Suprapubic skin (tissue), 4 donors: ENCODE measurements around the gene ANXA10. TPM values are rescaled to one million over a fixed set of nuclear protein-coding genes. Genes with fewer than 3 reads are reported as not detected.

Experiments
- DNase-seq, 2 donors: peaks; one replicate each; pipeline ENCODE4 v3.0.0-alpha.2; 2019; ENCODE audit warnings: low spot score in 2 of 2
- H3K27ac ChIP-seq: fragments of 200-600 bp; sonication (generic); one replicate; pipeline ENCODE4 v1.5.1; 2019
- H3K27me3 ChIP-seq: fragments of 200-600 bp; sonication (generic); one replicate; pipeline ENCODE4 v1.5.1; 2019
- H3K36me3 ChIP-seq: fragments of 200-600 bp; sonication (generic); one replicate; pipeline ENCODE4 v1.5.1; 2019
- H3K4me1 ChIP-seq: fragments of 200-600 bp; sonication (generic); one replicate; pipeline ENCODE4 v1.5.1; 2019
- H3K4me3 ChIP-seq: fragments of 200-600 bp; sonication (generic); one replicate; pipeline ENCODE4 v1.5.1; 2019; ENCODE audit warnings: mild to moderate bottlenecking
- H3K9me3 ChIP-seq: fragments of 200-600 bp; sonication (generic); one replicate; pipeline ENCODE4 v1.5.1; 2019
- EP300 ChIP-seq: sonication (generic); formaldehyde crosslinking; IDR thresholded peaks from one replicate; pipeline ENCODE4 v1.6.1; 2017; ENCODE audit warnings: antibody characterized with exemption
- POLR2A ChIP-seq, 2 donors: fragments of 450-650 bp; IDR thresholded peaks; one replicate each; pipeline ENCODE4 v1.6.1; 2017; ENCODE audit warnings: antibody characterized with exemption in 2 of 2, mild to moderate bottlenecking in 2 of 2, moderate library complexity in 2 of 2
- POLR2AphosphoS5 ChIP-seq, 3 donors: sonication (generic); formaldehyde crosslinking; IDR thresholded peaks; one replicate each; pipeline ENCODE4 v1.6.1; 2017; ENCODE audit warnings: antibody characterized with exemption in 3 of 3
- WGBS: methylation state at CpG from one replicate; pipeline ENCODE4 v1.1.5; 2018; 5-methylcytosine and 5-hydroxymethylcytosine counted together
- total RNA-seq, 4 donors: library from RNA; depleted of rRNA; stranded (reverse); fragments of >200 nt; gene quantifications; one replicate each; pipeline ENCODE4 v1.1.0, GENCODE V29; 2016
- TF ChIP-seq, protein P1 (sequence below), 2 donors: fragments of 200-600 bp in 1 of 2; fragments of 450-650 bp in 1 of 2; sonication (generic) in 1 of 2; IDR thresholded peaks; one replicate each; pipeline ENCODE4 v1.5.1; 2016 to 2019; ENCODE audit warnings: antibody characterized with exemption in 2 of 2, mild to moderate bottlenecking in 1 of 2, moderate library complexity in 1 of 2

The ANXA10 gene
- total RNA-seq, 4 donors from 2014 or later, result not detected

DNA sequence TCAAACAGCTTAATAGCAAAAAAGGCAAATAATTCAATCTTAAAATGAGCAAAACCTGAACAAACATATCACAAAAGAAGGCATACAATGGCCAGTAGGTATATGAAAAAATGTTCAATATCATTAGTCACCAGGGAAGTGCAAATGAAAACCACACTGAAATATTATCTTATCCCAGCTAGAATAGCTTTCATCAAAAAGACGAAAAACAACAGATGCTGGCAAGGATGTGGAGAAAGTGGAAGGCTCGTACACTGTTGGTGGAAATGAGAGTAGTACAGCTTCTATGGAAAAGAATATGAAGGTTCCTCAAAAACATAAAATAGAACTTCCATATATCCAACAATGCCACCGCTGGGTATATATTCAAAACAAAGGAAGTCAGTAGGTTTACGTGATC lies 29.3 kb upstream of the ANXA10 start:
- Histone ChIP-seq H3K4me1 (no peaks in the 10 kb centered on the region), H3K9me3 (no peaks in the 10 kb centered on the region), H3K27ac (no peak overlapping the region), H3K27me3 (no peaks in the 10 kb centered on the region), H3K4me3 (no peak overlapping the region), H3K36me3 (no peaks in the 10 kb centered on the region)
- 83% methylated on average over 4 of the region's 4 CpGs for WGBS
- DNase-seq, result no peak
- TF ChIP-seq POLR2AphosphoS5 (IDR thresholded peaks at IDR 0.05) (no peak), POLR2A (IDR thresholded peaks at IDR 0.05) (no peak), EP300 (no peak)
- TF ChIP-seq, protein P1, sequence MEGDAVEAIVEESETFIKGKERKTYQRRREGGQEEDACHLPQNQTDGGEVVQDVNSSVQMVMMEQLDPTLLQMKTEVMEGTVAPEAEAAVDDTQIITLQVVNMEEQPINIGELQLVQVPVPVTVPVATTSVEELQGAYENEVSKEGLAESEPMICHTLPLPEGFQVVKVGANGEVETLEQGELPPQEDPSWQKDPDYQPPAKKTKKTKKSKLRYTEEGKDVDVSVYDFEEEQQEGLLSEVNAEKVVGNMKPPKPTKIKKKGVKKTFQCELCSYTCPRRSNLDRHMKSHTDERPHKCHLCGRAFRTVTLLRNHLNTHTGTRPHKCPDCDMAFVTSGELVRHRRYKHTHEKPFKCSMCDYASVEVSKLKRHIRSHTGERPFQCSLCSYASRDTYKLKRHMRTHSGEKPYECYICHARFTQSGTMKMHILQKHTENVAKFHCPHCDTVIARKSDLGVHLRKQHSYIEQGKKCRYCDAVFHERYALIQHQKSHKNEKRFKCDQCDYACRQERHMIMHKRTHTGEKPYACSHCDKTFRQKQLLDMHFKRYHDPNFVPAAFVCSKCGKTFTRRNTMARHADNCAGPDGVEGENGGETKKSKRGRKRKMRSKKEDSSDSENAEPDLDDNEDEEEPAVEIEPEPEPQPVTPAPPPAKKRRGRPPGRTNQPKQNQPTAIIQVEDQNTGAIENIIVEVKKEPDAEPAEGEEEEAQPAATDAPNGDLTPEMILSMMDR (IDR thresholded peaks at IDR 0.05), result no peak

DNA sequence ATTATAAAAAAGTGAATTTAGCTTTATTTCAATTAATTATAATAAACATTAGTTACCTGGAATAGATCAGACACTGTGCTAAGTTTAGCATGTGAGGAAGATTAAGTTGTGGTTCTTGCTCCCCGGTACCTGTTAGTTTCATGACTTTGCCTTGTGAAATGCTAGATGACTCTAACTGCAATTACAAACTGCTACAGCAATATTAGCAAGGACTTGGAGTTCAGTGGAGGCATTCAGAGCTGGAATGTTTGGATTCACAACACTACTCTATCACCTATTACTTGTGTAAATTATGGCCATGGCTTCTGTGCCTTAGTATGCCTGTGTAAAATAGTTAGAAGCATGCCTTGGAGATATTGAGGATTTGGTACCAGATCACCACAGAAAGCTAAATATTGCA lies 21.4 kb upstream of the ANXA10 start:
- TF ChIP-seq EP300, result no peak
- TF ChIP-seq POLR2A (IDR thresholded peaks at IDR 0.05), result no peak
- TF ChIP-seq, protein P1 (IDR thresholded peaks at IDR 0.05), result no peak
- no peak for TF ChIP-seq POLR2AphosphoS5 (IDR thresholded peaks at IDR 0.05)
- H3K4me1 ChIP-seq, result no peaks in the 10 kb centered on the region
- H3K36me3 ChIP-seq, result no peaks in the 10 kb centered on the region
- no peaks in the 10 kb centered on the region for H3K27me3 ChIP-seq
- WGBS, result 82% methylated on average over 1 of the region's 1 CpG
- no peak for DNase-seq
- H3K27ac ChIP-seq, result no peak overlapping the region
- H3K4me3 ChIP-seq, result no peak overlapping the region
- no peaks in the 10 kb centered on the region for H3K9me3 ChIP-seq

DNA sequence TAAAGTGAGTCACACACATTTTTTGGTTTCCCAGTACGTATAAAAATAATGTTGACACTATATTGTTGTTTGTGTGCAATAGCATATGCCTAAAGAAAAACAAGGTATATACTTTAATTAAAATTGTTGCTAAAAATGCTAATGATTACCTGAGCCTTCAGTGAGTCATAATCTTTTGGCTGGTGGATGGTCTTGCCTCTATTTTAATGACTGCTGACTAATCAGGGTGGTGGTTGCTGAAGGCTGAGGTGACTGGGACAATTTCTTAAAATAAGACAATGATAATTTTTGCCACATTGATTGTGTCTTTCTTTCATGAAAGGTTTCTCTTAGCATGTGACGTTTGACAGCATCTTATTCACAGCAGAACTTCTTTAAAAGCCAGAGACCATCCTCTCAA lies 21.0 kb upstream of the ANXA10 start:
- Histone ChIP-seq H3K9me3 (no peaks in the 10 kb centered on the region), H3K4me3 (no peak overlapping the region), H3K27me3 (no peaks in the 10 kb centered on the region), H3K36me3 (no peaks in the 10 kb centered on the region), H3K27ac (no peak overlapping the region), H3K4me1 (no peaks in the 10 kb centered on the region)
- WGBS, result 65% methylated on average over 2 of the region's 2 CpGs
- TF ChIP-seq POLR2A (IDR thresholded peaks at IDR 0.05), result no peak
- no peak for TF ChIP-seq EP300
- TF ChIP-seq, protein P1 (IDR thresholded peaks at IDR 0.05), result no peak
- no peak for TF ChIP-seq POLR2AphosphoS5 (IDR thresholded peaks at IDR 0.05)
- no peak for DNase-seq

DNA sequence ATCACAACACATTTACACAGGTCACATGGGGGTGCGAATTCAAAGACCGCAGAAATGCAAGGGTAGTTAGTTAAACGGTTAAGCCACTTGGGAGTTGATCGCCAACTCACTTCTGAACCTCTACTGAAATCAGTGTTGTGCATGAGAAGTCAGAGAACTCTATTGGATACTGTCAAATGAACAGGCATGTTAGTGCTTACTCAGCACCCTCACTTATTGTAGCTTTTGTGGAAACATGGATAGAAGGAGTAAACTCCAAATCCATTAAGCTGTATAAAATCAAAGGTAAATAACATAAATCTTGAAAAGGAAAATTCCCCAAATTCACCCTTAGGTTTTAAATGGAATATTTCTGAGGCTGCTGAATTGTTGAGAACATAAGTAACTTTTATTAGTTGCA lies 17.5 kb upstream of the ANXA10 start:
- Histone ChIP-seq H3K4me1 (no peaks in the 10 kb centered on the region), H3K4me3 (no peak overlapping the region), H3K36me3 (no peaks in the 10 kb centered on the region), H3K27me3 (no peaks in the 10 kb centered on the region), H3K9me3 (no peaks in the 10 kb centered on the region), H3K27ac (no peak overlapping the region)
- WGBS, result 87% methylated on average over 4 of the region's 4 CpGs
- DNase-seq, result no peak
- TF ChIP-seq EP300 (no peak), POLR2AphosphoS5 (IDR thresholded peaks at IDR 0.05) (no peak), POLR2A (IDR thresholded peaks at IDR 0.05) (no peak)
- TF ChIP-seq, protein P1 (IDR thresholded peaks at IDR 0.05), result no peak

DNA sequence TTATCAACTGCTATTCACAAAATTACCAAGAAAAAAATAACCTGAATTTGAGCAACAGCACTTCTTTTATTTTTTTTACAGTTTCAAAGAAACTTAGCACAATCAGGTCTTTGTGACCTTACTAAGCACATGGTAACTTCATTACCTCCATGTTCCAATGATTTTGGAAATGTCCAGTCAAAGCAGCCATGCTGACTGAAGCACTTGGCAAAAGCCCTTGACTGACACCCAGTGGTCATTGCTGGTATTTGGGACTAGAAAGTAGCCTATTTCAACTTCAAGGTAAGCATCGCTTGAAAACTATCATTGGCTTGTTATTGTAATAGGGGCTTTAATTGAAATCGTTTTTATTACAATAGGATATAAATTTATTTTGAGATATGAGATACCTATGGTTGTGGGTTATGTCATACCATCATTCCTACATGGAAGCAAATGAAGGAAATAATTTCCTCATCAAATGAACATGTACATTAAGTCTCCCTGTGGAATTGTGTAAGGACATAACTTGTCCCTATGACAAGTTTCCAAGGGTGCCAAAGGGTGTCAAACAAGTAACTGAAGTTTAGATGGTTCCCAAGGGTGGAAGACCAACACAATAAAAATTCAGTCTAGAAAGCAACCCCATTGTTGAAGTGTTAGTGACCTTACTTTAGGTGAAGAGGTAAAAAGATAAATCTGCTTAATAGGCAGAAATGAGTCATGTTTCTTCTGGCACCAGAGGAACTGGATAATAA lies 15.2 kb upstream of the ANXA10 start:
- no peaks in the 10 kb centered on the region for H3K27me3 ChIP-seq
- H3K27ac ChIP-seq, result no peak overlapping the region
- no peak for TF ChIP-seq POLR2AphosphoS5 (IDR thresholded peaks at IDR 0.05)
- no peak for TF ChIP-seq POLR2A (IDR thresholded peaks at IDR 0.05)
- TF ChIP-seq EP300, result no peak
- TF ChIP-seq, protein P1 (IDR thresholded peaks at IDR 0.05), result peak; percentile 21 to 77
- DNase-seq, result no peak
- no peaks in the 10 kb centered on the region for H3K4me1 ChIP-seq
- H3K9me3 ChIP-seq, result no peaks in the 10 kb centered on the region
- H3K4me3 ChIP-seq, result no peak overlapping the region
- 14% methylated on average over 2 of the region's 2 CpGs for WGBS
- H3K36me3 ChIP-seq, result no peaks in the 10 kb centered on the region
